Mesendoderm (in vitro differentiated cells): ENCODE measurements around the gene GAB3. TPM values are rescaled to one million over a fixed set of nuclear protein-coding genes. Genes with fewer than 3 reads are reported as not detected.
"Not testable (repeated sequence)": the region's sequence is repeated elsewhere in the genome, so short reads cannot be mapped to it uniquely, and the experiment has no call there.

Source experiments
- DNase-seq: peaks from one replicate; pipeline ENCODE4 v3.0.0; 2013
- H2AK5ac ChIP-seq: 2 replicates; pipeline ENCODE4 v1.6.1; 2013; ENCODE audit warnings: low read length, inconsistent platforms
- H2BK120ac ChIP-seq: 2 replicates; pipeline ENCODE4 v1.6.1; 2013; ENCODE audit warnings: low read depth, mild to moderate bottlenecking, low read length, moderate library complexity, mixed read lengths
- H2BK15ac ChIP-seq: replicated peaks from 2 replicates; pipeline ENCODE4 v1.6.1; 2013; ENCODE audit warnings: low read depth, mild to moderate bottlenecking, moderate library complexity
- H2BK5ac ChIP-seq: 2 replicates; pipeline ENCODE4 v1.6.1; 2013; ENCODE audit warnings: low read length, inconsistent platforms
- H3K18ac ChIP-seq: 2 replicates; pipeline ENCODE4 v1.6.1; 2013; ENCODE audit warnings: mild to moderate bottlenecking, low read length, mixed read lengths
- H3K23ac ChIP-seq: one replicate; pipeline ENCODE4 v1.6.1; 2013; ENCODE audit warnings: low read length
- H3K27ac ChIP-seq: 2 replicates; pipeline ENCODE4 v1.5.1; 2013; ENCODE audit warnings: low read depth, mild to moderate bottlenecking, inconsistent platforms, low read length, moderate library complexity
- H3K27me3 ChIP-seq: 2 replicates; pipeline ENCODE4 v1.6.1; 2013; ENCODE audit warnings: low read length, control low read depth, mild to moderate bottlenecking, inconsistent platforms; ENCODE audit not compliant: insufficient read depth, poor library complexity
- H3K36me3 ChIP-seq: 2 replicates; pipeline ENCODE4 v1.6.1; 2013; ENCODE audit warnings: low read length, inconsistent platforms; ENCODE audit not compliant: control insufficient read depth, insufficient read depth
- H3K4ac ChIP-seq: one replicate; pipeline ENCODE4 v1.6.1; 2013; ENCODE audit warnings: low read depth, mild to moderate bottlenecking, low read length, moderate library complexity
- H3K4me1 ChIP-seq: 2 replicates; pipeline ENCODE4 v1.6.1; 2013; ENCODE audit warnings: low read depth, low read length, inconsistent platforms; ENCODE audit not compliant: control insufficient read depth
- H3K4me2 ChIP-seq: 2 replicates; pipeline ENCODE4 v1.6.1; 2013; ENCODE audit warnings: low read length
- H3K4me3 ChIP-seq: 2 replicates; pipeline ENCODE4 v1.5.1; 2013; ENCODE audit warnings: mild to moderate bottlenecking, low read length
- H3K56ac ChIP-seq: one replicate; pipeline ENCODE4 v1.6.1; 2013; ENCODE audit warnings: low read length
- H3K79me1 ChIP-seq: 2 replicates; pipeline ENCODE4 v1.6.1; 2013; ENCODE audit warnings: low read length, inconsistent platforms
- H3K79me2 ChIP-seq: 2 replicates; pipeline ENCODE4 v1.6.1; 2013; ENCODE audit warnings: mild to moderate bottlenecking, low read length; ENCODE audit not compliant: control insufficient read depth, insufficient read depth
- H3K9ac ChIP-seq: 2 replicates; pipeline ENCODE4 v1.6.1; 2013; ENCODE audit warnings: low read length, inconsistent platforms
- H4K5ac ChIP-seq: one replicate; pipeline ENCODE4 v1.6.1; 2013; ENCODE audit warnings: low read length
- H4K8ac ChIP-seq: one replicate; pipeline ENCODE4 v1.6.1; 2013; ENCODE audit warnings: low read depth, mild to moderate bottlenecking, control low read depth, low read length, moderate library complexity
- WGBS: extraction: QIAGEN DNeasy Blood & Tissue Kit; methylation state at CpG from one replicate; pipeline ENCODE4 v1.1.7; 2013; ENCODE audit warnings: low lambda C conversion rate, missing lambda C conversion rate; ENCODE audit not compliant: insufficient coverage; ENCODE audit errors: extremely low coverage; 5-methylcytosine and 5-hydroxymethylcytosine counted together
- small RNA-seq: library from polyadenylated mRNA; stranded (forward); fragments of <200 nt; extraction: miRNeasy Mini kit (QIAGEN cat#:217004); gene quantifications from one replicate; pipeline ENCODE3, GENCODE V24; 2013; ENCODE audit not compliant: insufficient read depth

The GAB3 gene

GRCh38 chrX:154633661-154634060 lies 117.2 kb downstream of the GAB3 start:
- H4K8ac ChIP-seq, H3K36me3 ChIP-seq, H3K23ac ChIP-seq, H3K4ac ChIP-seq, H3K18ac ChIP-seq, H3K79me1 ChIP-seq, H3K4me1 ChIP-seq, H3K4me2 ChIP-seq, DNase-seq, H3K27ac ChIP-seq, H2BK5ac ChIP-seq, H2BK15ac ChIP-seq, H3K9ac ChIP-seq, H4K5ac ChIP-seq, H3K4me3 ChIP-seq, H2AK5ac ChIP-seq, H3K79me2 ChIP-seq, H3K27me3 ChIP-seq, H2BK120ac ChIP-seq, H3K56ac ChIP-seq: not testable (repeated sequence)
- no CpG with 5 or more reads among the region's 11 CpGs for WGBS

- not testable (repeated sequence) for H2BK120ac ChIP-seq, DNase-seq, H4K8ac ChIP-seq, H3K79me2 ChIP-seq, H2AK5ac ChIP-seq, H3K36me3 ChIP-seq, H3K4ac ChIP-seq, H3K79me1 ChIP-seq, H3K9ac ChIP-seq, H2BK5ac ChIP-seq, H3K4me1 ChIP-seq, H3K27me3 ChIP-seq, H4K5ac ChIP-seq, H3K18ac ChIP-seq, H3K56ac ChIP-seq, H3K23ac ChIP-seq, H3K27ac ChIP-seq, H2BK15ac ChIP-seq, H3K4me2 ChIP-seq, H3K4me3 ChIP-seq
- no CpG with 5 or more reads among the region's 11 CpGs for WGBS
Measured at GRCh38 chrX:154630949-154631348, 119.9 kb downstream of the GAB3 start.

- H3K36me3 ChIP-seq, DNase-seq, H2BK120ac ChIP-seq, H3K23ac ChIP-seq, H2AK5ac ChIP-seq, H4K8ac ChIP-seq, H3K4me1 ChIP-seq, H3K79me2 ChIP-seq, H3K79me1 ChIP-seq, H3K18ac ChIP-seq, H3K4me2 ChIP-seq, H4K5ac ChIP-seq, H3K56ac ChIP-seq, H2BK15ac ChIP-seq, H3K27ac ChIP-seq, H3K4me3 ChIP-seq, H3K9ac ChIP-seq, H2BK5ac ChIP-seq, H3K4ac ChIP-seq, H3K27me3 ChIP-seq: not testable (repeated sequence)
- WGBS, result no CpG with 5 or more reads among the region's 5 CpGs
Measured at GRCh38 chrX:154628960-154629359, 121.9 kb downstream of the GAB3 start.

Small RNA genes lying within 50 kb of the gene (small RNA-seq; reads per million reads assigned to genes)
- not detected for gene SNORA36A
